Karpas-422 (cell line): ENCODE data around the gene TRIP12. TPM values are rescaled to one million over a fixed set of nuclear protein-coding genes. Genes with fewer than 3 reads are reported as not detected.

Experiments
- DNase-seq: peaks from one replicate; pipeline ENCODE4 v3.0.0-alpha.2; 2015
- H2AFZ ChIP-seq: fragments of 200-600 bp; sonication (generic); 2 replicates; pipeline ENCODE4 v1.6.1; 2014; ENCODE audit warnings: antibody characterized with exemption, low read length, mixed read lengths
- H3K27ac ChIP-seq: fragments of 200-600 bp; sonication (generic); 2 replicates; pipeline ENCODE4 v1.5.1; 2014; ENCODE audit warnings: mild to moderate bottlenecking, low read length, moderate library complexity
- H3K27me3 ChIP-seq: fragments of 200-600 bp; sonication (generic); 2 replicates; pipeline ENCODE4 v1.6.1; 2014; ENCODE audit warnings: low read length, mixed read lengths
- H3K36me3 ChIP-seq: fragments of 200-600 bp; sonication (generic); 2 replicates; pipeline ENCODE4 v1.6.1; 2014; ENCODE audit warnings: low read length, mixed read lengths; ENCODE audit not compliant: insufficient read depth
- H3K4me1 ChIP-seq: fragments of 200-600 bp; sonication (generic); 2 replicates; pipeline ENCODE4 v1.6.1; 2014; ENCODE audit warnings: mild to moderate bottlenecking, low read length, mixed read lengths
- H3K4me2 ChIP-seq: fragments of 200-600 bp; sonication (generic); 2 replicates; pipeline ENCODE4 v1.6.1; 2014; ENCODE audit warnings: low read length, low read depth, mild to moderate bottlenecking; ENCODE audit not compliant: poor library complexity, severe bottlenecking
- H3K4me3 ChIP-seq: fragments of 200-600 bp; sonication (generic); 2 replicates; pipeline ENCODE4 v1.5.1; 2014; ENCODE audit warnings: mild to moderate bottlenecking, antibody characterized with exemption, low read length, mixed read lengths
- H3K79me2 ChIP-seq: fragments of 200-600 bp; sonication (generic); 2 replicates; pipeline ENCODE4 v1.6.1; 2014; ENCODE audit warnings: mild to moderate bottlenecking, low read length, mixed read lengths
- H3K9ac ChIP-seq: fragments of 200-600 bp; sonication (generic); 2 replicates; pipeline ENCODE4 v1.6.0; 2014; ENCODE audit warnings: low read length
- H3K9me2 ChIP-seq: fragments of 200-600 bp; sonication (generic), shearing (Covaris generic); replicated peaks from 2 replicates; pipeline ENCODE4 v1.6.0; 2014; ENCODE audit warnings: mild to moderate bottlenecking, low read length, moderate library complexity; ENCODE audit not compliant: insufficient read depth
- H3K9me3 ChIP-seq: fragments of 300-700, 200-600 bp; sonication (generic); 2 replicates; pipeline ENCODE4 v1.6.1; 2014; ENCODE audit warnings: low read length, mixed read lengths
- H4K20me1 ChIP-seq: fragments of 200-600 bp; sonication (generic); 2 replicates; pipeline ENCODE4 v1.6.1; 2014; ENCODE audit warnings: mild to moderate bottlenecking, antibody characterized with exemption, low read length, low read depth; ENCODE audit not compliant: insufficient read depth
- total RNA-seq: library from RNA; depleted of rRNA; stranded (reverse); fragments of >200 nt; shearing (Covaris generic); gene quantifications from 2 replicates; pipeline ENCODE4 v1.2.3, GENCODE V29; 2014; ENCODE audit warnings: low replicate concordance

The TRIP12 gene
- total RNA-seq, 1 experiment from 2014 or later, result 187 TPM

- H3K9ac ChIP-seq, result no peak overlapping the region
- no peaks in the 10 kb centered on the region for H3K9me2 ChIP-seq
- H3K27me3 ChIP-seq, result no peaks in the 10 kb centered on the region
- no peak overlapping the region for H3K4me3 ChIP-seq
- H3K79me2 ChIP-seq, result no peaks in the 10 kb centered on the region
- H3K4me2 ChIP-seq, result no peak overlapping the region
- no peak overlapping the region for H3K27ac ChIP-seq
- H3K9me3 ChIP-seq, result no peaks in the 10 kb centered on the region
- no peaks in the 10 kb centered on the region for H3K4me1 ChIP-seq
- H4K20me1 ChIP-seq, result no peaks in the 10 kb centered on the region
- no peaks in the 10 kb centered on the region for H3K36me3 ChIP-seq
- H2AFZ ChIP-seq, result no peak overlapping the region
- DNase-seq, result no peak
These were observed 25.7 kb upstream of the TRIP12 start for GRCh38 chr2:229947544-229947943.

- H3K9me3 ChIP-seq, result no peaks in the 10 kb centered on the region
- no peaks in the 10 kb centered on the region for H3K9me2 ChIP-seq
- H3K9ac ChIP-seq, result no peak overlapping the region
- no peaks in the 10 kb centered on the region for H3K27me3 ChIP-seq
- H3K4me1 ChIP-seq, result no peaks in the 10 kb centered on the region
- no peaks in the 10 kb centered on the region for H3K79me2 ChIP-seq
- no peak overlapping the region for H3K27ac ChIP-seq
- H3K4me2 ChIP-seq, result no peak overlapping the region
- H2AFZ ChIP-seq, result no peak overlapping the region
- no peak overlapping the region for H3K4me3 ChIP-seq
- H4K20me1 ChIP-seq, result no peaks in the 10 kb centered on the region
- no peaks in the 10 kb centered on the region for H3K36me3 ChIP-seq
- no peak for DNase-seq
These were observed 24.2 kb upstream of the TRIP12 start for GRCh38 chr2:229945975-229946374.

GRCh38 chr2:229943770-229944449 is 22.1 kb upstream of the TRIP12 start:
- H3K4me1 ChIP-seq, result no peaks in the 10 kb centered on the region
- no peaks in the 10 kb centered on the region for H3K9me2 ChIP-seq
- no peak overlapping the region for H2AFZ ChIP-seq
- H3K27ac ChIP-seq, result no peak overlapping the region
- no peak overlapping the region for H3K4me3 ChIP-seq
- H3K27me3 ChIP-seq, result no peaks in the 10 kb centered on the region
- no peaks in the 10 kb centered on the region for H3K79me2 ChIP-seq
- H3K4me2 ChIP-seq, result no peak overlapping the region
- no peak for DNase-seq
- no peak overlapping the region for H3K9ac ChIP-seq
- H3K9me3 ChIP-seq, result no peaks in the 10 kb centered on the region
- H4K20me1 ChIP-seq, result no peaks in the 10 kb centered on the region
- no peaks in the 10 kb centered on the region for H3K36me3 ChIP-seq

GRCh38 chr2:229943171-229943570 is 21.4 kb upstream of the TRIP12 start:
- Histone ChIP-seq H3K9me2 (no peaks in the 10 kb centered on the region), H3K36me3 (no peaks in the 10 kb centered on the region), H3K27ac (no peak overlapping the region), H3K4me1 (no peaks in the 10 kb centered on the region), H3K27me3 (no peaks in the 10 kb centered on the region), H3K79me2 (no peaks in the 10 kb centered on the region), H3K9ac (no peak overlapping the region), H4K20me1 (no peaks in the 10 kb centered on the region), H3K9me3 (no peaks in the 10 kb centered on the region), H2AFZ (no peak overlapping the region), H3K4me2 (no peak overlapping the region), H3K4me3 (no peak overlapping the region)
- DNase-seq, result no peak

GRCh38 chr2:229942671-229943070 is 20.9 kb upstream of the TRIP12 start:
- Histone ChIP-seq H3K9me2 (no peaks in the 10 kb centered on the region), H3K4me1 (no peaks in the 10 kb centered on the region), H3K27me3 (no peaks in the 10 kb centered on the region), H3K9ac (no peak overlapping the region), H3K79me2 (no peaks in the 10 kb centered on the region), H3K9me3 (no peaks in the 10 kb centered on the region), H4K20me1 (no peaks in the 10 kb centered on the region), H3K27ac (no peak overlapping the region), H3K4me2 (no peak overlapping the region), H3K4me3 (no peak overlapping the region), H3K36me3 (no peaks in the 10 kb centered on the region), H2AFZ (no peak overlapping the region)
- no peak for DNase-seq

DNA sequence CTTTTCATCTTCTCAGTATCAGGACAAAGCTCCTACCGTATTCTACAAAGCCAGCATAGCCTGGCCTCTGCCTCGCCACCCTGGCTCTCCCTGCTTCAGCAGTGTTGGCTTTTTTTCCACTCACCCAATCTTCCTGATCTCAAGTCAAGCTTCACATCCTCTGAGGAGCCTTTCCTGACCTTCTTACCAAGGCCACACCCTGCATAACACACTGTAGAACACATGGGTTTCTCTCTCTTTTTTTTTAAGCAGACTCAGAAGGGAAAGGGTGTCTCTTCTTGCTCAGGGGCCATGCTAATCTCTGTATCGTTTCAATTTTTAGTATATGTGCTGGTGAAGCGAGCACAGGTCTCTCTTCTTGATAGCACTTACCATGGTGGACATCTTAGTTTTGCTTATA is 15.7 kb upstream of the TRIP12 start:
- no peak overlapping the region for H3K9ac ChIP-seq
- H3K79me2 ChIP-seq, result no peaks in the 10 kb centered on the region
- no peaks in the 10 kb centered on the region for H3K9me3 ChIP-seq
- DNase-seq, result no peak
- no peak overlapping the region for H3K4me3 ChIP-seq
- no peaks in the 10 kb centered on the region for H3K36me3 ChIP-seq
- H3K4me1 ChIP-seq, result no peaks in the 10 kb centered on the region
- no peaks in the 10 kb centered on the region for H3K27me3 ChIP-seq
- H4K20me1 ChIP-seq, result no peaks in the 10 kb centered on the region
- no peak overlapping the region for H3K4me2 ChIP-seq
- no peaks in the 10 kb centered on the region for H3K9me2 ChIP-seq
- H3K27ac ChIP-seq, result no peak overlapping the region
- H2AFZ ChIP-seq, result no peak overlapping the region

DNA sequence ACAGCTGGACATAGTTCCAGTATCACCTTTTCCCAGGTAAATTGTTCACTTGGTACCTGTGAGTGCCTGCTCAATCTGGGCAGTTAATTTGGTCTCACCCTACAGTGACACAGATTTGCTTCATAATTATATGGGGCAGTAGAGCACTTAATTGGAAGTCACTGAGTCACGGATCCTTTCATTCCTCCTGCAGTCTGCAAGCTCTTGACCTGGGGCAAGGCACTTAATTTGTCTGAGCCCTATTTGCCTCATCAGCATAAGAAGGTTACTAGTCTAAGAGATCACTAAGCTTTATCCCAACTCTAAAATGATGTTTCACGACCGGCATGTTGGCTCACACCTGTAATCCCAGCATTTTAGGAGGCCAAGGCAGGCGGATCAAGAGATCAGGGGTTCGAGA is 9.4 kb upstream of the TRIP12 start:
- DNase-seq, result no peak
- no peaks in the 10 kb centered on the region for H3K9me3 ChIP-seq
- peaks cover 3% of the 10 kb centered on the region for H3K4me1 ChIP-seq
- H3K79me2 ChIP-seq, result no peaks in the 10 kb centered on the region
- H3K4me2 ChIP-seq, result no peak overlapping the region
- H3K4me3 ChIP-seq, result no peak overlapping the region
- H3K27ac ChIP-seq, result no peak overlapping the region
- H3K36me3 ChIP-seq, result no peaks in the 10 kb centered on the region
- no peaks in the 10 kb centered on the region for H4K20me1 ChIP-seq
- no peak overlapping the region for H2AFZ ChIP-seq
- H3K9me2 ChIP-seq, result no peaks in the 10 kb centered on the region
- H3K27me3 ChIP-seq, result no peaks in the 10 kb centered on the region
- no peak overlapping the region for H3K9ac ChIP-seq

- no peak overlapping the region for H3K4me2 ChIP-seq
- no peaks in the 10 kb centered on the region for H3K9me3 ChIP-seq
- no peaks in the 10 kb centered on the region for H3K9me2 ChIP-seq
- H3K36me3 ChIP-seq, result no peaks in the 10 kb centered on the region
- H3K9ac ChIP-seq, result no peak overlapping the region
- no peak for DNase-seq
- no peaks in the 10 kb centered on the region for H4K20me1 ChIP-seq
- H3K79me2 ChIP-seq, result no peaks in the 10 kb centered on the region
- H2AFZ ChIP-seq, result no peak overlapping the region
- H3K4me3 ChIP-seq, result no peak overlapping the region
- no peaks in the 10 kb centered on the region for H3K27me3 ChIP-seq
- H3K27ac ChIP-seq, result no peak overlapping the region
- H3K4me1 ChIP-seq, result peaks cover 3% of the 10 kb centered on the region
These were observed 8.8 kb upstream of the TRIP12 start for GRCh38 chr2:229930656-229931055.
